Upper lobe of right lung (tissue), 1 donor: ENCODE measurements around the gene KRTAP12-4. TPM values are rescaled to one million over a fixed set of nuclear protein-coding genes. Genes with fewer than 3 reads are reported as not detected.
"Not testable (repeated sequence)": the region's sequence is repeated elsewhere in the genome, so short reads cannot be mapped to it uniquely, and the experiment has no call there.

Experiments used
- ATAC-seq: fragments of 200-7000 bp; cut with Tn5 transposase; one replicate; pipeline ENCODE4 v1.9.1; 2020; ENCODE audit warnings: mild to moderate bottlenecking, moderate library complexity
- DNase-seq: peaks from one replicate; pipeline ENCODE4 v3.0.0-alpha.2; 2020
- H3K27ac ChIP-seq: fragments of 200-600 bp; one replicate; pipeline ENCODE4 v1.8.0; 2022
- H3K27me3 ChIP-seq: fragments of 200-600 bp; one replicate; pipeline ENCODE4 v1.8.0; 2022; ENCODE audit warnings: mild to moderate bottlenecking
- H3K36me3 ChIP-seq: fragments of 200-600 bp; one replicate; pipeline ENCODE4 v1.8.0; 2022
- H3K4me1 ChIP-seq: fragments of 200-600 bp; one replicate; pipeline ENCODE4 v1.8.0; 2022
- H3K4me3 ChIP-seq: fragments of 200-600 bp; one replicate; pipeline ENCODE4 v1.8.0; 2022; ENCODE audit warnings: mild to moderate bottlenecking
- H3K9me3 ChIP-seq: fragments of 200-600 bp; one replicate; pipeline ENCODE4 v1.8.0; 2022
- intact Hi-C: fragments of 100-400 bp; cut with DNase I; formaldehyde crosslinking; loops from one replicate; pipeline ENCODE4 v1.11.0; 2022
- total RNA-seq: library from RNA; stranded (reverse); fragmentation: NEBNext Ultra II Directional; extraction: Animal tissue kit (Norgen Biotek cat#: 25700); gene quantifications from one replicate; pipeline ENCODE4 v1.2.1, GENCODE V29; 2021
- TF ChIP-seq, protein P1 (sequence below): fragments of 200-600 bp; IDR thresholded peaks from one replicate; pipeline ENCODE4 v1.8.0; 2022; ENCODE audit warnings: antibody characterized with exemption
- donor health status: DM: no; HTN: yes; CAD: no; lungs with severe emphysema.

The KRTAP12-4 gene
- total RNA-seq, 1 donor from 2014 or later: not detected

DNA sequence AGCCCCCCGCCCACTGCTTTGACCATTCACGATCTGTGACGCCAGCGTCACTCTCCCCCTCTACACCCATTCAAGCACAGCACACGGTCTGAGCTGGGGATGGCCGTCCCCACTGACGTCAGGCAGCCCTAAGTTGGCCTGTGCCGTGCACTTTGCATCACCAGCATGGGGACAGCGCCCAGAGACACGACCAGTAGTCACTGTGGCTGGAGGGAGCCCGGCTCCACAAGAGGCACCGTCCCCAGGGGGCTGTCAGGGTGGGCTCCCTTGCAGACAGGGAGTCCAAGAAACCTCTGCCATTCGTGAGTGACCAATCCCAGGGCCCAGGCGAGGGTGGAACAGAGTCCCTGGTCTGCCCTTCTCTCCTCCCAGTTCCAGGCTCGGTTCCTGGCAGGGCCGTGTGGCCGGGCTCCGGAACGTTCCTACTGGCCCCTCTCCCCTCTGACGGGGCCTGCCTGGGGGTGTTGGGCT is 40.3 kb downstream of the KRTAP12-4 start:
- peak; percentile 57 for DNase-seq
- intact Hi-C loops: no loop called here
- H3K36me3 ChIP-seq: no peaks in the 10 kb centered on the region
- no peaks in the 10 kb centered on the region for H3K27me3 ChIP-seq
- TF ChIP-seq, protein P1, sequence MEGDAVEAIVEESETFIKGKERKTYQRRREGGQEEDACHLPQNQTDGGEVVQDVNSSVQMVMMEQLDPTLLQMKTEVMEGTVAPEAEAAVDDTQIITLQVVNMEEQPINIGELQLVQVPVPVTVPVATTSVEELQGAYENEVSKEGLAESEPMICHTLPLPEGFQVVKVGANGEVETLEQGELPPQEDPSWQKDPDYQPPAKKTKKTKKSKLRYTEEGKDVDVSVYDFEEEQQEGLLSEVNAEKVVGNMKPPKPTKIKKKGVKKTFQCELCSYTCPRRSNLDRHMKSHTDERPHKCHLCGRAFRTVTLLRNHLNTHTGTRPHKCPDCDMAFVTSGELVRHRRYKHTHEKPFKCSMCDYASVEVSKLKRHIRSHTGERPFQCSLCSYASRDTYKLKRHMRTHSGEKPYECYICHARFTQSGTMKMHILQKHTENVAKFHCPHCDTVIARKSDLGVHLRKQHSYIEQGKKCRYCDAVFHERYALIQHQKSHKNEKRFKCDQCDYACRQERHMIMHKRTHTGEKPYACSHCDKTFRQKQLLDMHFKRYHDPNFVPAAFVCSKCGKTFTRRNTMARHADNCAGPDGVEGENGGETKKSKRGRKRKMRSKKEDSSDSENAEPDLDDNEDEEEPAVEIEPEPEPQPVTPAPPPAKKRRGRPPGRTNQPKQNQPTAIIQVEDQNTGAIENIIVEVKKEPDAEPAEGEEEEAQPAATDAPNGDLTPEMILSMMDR: no peak
- H3K9me3 ChIP-seq: peaks cover 9% of the 10 kb centered on the region
- no peaks in the 10 kb centered on the region for H3K4me1 ChIP-seq
- no peak overlapping the region for H3K4me3 ChIP-seq
- no peak overlapping the region for H3K27ac ChIP-seq
- no peak for ATAC-seq

DNA sequence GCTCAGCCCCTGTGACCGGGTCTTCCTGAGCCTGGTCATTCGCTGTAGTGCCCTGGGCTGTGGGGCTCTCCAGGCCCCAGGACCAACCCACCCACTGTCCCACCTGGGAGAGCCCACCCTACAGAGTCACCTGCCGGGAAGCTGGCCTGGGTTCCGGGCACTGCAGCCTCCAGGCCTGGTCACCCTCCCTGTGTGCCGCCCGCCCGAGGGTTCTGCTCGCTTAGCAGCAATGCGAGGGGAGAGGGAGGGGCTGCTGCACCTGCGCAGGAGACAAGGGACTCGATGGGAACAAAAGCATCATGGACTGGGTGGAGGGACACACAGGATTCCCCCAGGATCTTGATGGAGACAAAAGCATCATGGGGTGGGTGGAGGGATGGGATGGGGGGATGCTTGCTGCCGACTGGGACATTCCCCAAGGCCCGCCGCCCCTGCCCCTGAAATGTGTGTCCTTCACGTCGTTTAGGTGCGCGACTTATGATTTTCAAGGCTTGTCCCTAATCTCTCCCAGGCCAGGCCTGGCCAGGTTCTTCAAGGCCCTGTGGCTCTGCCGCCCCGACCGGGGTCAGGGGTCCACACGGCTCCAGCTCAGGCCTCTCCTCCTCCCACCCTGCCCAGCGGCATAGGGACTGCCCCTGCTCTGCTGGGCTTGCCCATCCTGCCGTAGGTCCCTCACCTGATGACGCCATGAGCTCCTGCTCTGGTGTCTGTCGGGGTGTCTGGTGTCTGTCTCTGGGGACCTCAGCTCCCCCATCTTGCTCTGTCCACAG is 40.9 kb downstream of the KRTAP12-4 start:
- intact Hi-C loops: no loop called here
- H3K4me3 ChIP-seq: no peak overlapping the region
- TF ChIP-seq, protein P1: no peak
- no peaks in the 10 kb centered on the region for H3K4me1 ChIP-seq
- no peak overlapping the region for H3K27ac ChIP-seq
- ATAC-seq (no peak), DNase-seq (no peak)
- peaks cover 9% of the 10 kb centered on the region for H3K9me3 ChIP-seq
- no peaks in the 10 kb centered on the region for H3K36me3 ChIP-seq
- H3K27me3 ChIP-seq: no peaks in the 10 kb centered on the region

DNA sequence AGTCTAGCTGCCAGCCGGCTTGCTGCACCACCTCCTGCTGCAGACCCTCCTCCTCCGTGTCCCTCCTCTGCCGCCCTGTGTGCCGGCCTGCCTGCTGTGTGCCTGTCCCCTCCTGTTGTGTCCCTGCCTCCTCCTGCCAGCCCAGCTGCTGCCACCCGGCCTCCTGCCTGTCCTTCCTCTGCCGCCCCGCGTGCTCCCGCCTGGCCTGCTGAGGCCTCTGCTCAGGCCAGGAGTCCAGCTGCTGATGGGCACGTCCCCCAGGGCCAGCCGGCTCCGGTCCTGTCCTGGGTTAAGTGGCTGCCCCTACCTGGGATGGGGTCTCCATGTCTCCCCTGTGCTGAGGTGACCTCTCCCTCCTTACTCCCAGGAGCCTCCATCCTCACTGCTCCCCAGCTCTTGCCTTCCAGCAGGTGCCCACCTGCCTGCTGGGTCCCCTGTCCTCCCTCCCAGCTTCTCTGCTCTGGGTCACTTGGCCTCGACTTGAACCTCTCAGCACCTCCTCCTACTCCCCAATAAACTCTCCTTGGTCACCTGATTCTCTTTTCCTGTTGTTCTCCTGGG is 41.7 kb downstream of the KRTAP12-4 start:
- no peaks in the 10 kb centered on the region for H3K4me1 ChIP-seq
- ATAC-seq (no peak), DNase-seq (peak; percentile 53)
- TF ChIP-seq, protein P1: no peak
- H3K27ac ChIP-seq: no peak overlapping the region
- intact Hi-C loops: no loop called here
- no peak overlapping the region for H3K4me3 ChIP-seq
- no peaks in the 10 kb centered on the region for H3K36me3 ChIP-seq
- peaks cover 9% of the 10 kb centered on the region for H3K9me3 ChIP-seq
- no peaks in the 10 kb centered on the region for H3K27me3 ChIP-seq

DNA sequence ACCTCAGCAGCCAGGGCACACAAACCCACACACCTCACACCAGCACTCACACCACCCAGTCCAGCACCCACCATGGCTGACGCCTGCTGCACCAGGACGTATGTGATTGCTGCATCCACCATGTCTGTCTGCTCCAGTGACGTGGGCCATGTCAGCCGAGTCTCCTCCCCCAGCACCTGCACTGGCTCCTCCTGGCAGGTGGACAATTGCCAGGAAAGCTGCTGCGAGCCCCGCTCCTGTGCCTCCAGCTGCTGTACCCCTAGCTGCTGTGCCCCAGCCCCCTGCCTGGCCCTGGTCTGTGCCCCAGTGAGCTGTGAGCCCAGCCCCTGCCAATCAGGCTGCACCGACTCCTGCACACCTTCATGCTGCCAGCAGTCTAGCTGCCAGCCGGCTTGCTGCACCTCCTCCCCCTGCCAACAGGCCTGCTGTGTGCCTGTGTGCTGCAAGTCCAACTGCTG is 42.4 kb downstream of the KRTAP12-4 start, which contains the start of gene KRTAP10-8:
Gene KRTAP10-8 (plus strand): TSS at position 51 of the 458 bp plus-strand sequence. CDS start 22 bp downstream, at position 73.
- no peaks in the 10 kb centered on the region for H3K4me1 ChIP-seq
- ATAC-seq (no peak), DNase-seq (peak; percentile 60)
- H3K4me3 ChIP-seq: no peak within 1 kb of the TSS
- no peak within 1 kb of the TSS for H3K27ac ChIP-seq
- no peaks in the 10 kb centered on the region for H3K27me3 ChIP-seq
- intact Hi-C loops: no loop called here
- peaks cover 9% of the 10 kb centered on the region for H3K9me3 ChIP-seq
- no peaks in the 10 kb centered on the region for H3K36me3 ChIP-seq
- TF ChIP-seq, protein P1: no peak

DNA sequence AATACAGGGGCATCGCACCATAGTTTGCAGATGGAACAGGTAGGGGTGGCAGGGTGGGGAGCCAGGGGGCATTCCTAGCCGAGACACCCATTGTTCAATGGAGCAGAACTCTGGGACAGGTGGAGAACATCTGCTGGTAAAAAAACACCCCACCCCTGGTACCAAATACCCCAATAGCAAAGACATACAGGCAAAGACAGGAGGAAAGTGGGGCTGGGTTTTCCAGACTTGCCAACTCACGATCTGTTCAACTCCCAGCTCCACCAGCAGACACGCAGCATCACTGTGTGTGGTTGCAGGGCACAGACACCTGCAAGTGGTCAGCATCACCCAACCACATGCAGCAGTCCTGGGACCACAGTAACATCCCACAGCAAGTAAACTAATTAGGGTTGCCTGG is 42.9 kb downstream of the KRTAP12-4 start:
- no peak overlapping the region for H3K27ac ChIP-seq
- no peaks in the 10 kb centered on the region for H3K27me3 ChIP-seq
- no peaks in the 10 kb centered on the region for H3K4me1 ChIP-seq
- no peaks in the 10 kb centered on the region for H3K36me3 ChIP-seq
- TF ChIP-seq, protein P1: no peak
- no peak overlapping the region for H3K4me3 ChIP-seq
- DNase-seq (no peak), ATAC-seq (no peak)
- intact Hi-C loops: no loop called here
- peaks cover 9% of the 10 kb centered on the region for H3K9me3 ChIP-seq

DNA sequence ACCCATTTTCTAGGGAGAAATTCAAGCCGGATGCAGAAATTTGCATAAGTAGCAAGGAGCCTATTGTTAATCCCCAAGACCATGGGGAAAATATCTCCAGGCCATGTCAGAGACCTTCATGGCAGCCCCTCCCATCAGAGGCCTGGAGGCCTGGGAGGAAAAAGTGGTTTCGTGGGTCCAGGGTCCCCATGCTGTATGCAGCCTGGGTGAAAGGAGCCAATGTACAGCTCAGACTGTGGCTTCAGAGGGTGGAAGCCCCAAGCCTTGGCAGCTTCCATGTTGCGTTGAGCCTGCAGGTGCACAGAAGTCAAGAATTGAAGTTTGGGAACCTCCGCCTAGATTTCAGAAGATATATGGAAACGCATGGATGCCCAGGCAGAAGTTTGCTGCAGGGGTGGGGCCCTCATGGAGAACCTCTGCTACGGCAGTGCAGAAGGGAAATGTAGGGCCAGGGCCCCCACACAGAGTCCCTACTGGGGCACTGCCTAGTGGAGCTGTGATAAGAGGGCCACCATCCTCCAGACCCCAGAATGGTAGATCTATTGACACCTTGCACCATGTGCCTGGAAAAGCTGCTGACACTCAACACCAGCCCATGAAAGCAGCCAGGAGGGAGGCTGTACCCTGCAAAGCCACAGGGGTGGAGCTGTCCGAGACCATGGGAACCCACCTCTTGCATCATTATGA is 44.2 kb downstream of the KRTAP12-4 start:
- H3K36me3 ChIP-seq, H3K4me3 ChIP-seq, H3K27me3 ChIP-seq, ATAC-seq, intact Hi-C loops, DNase-seq, H3K9me3 ChIP-seq, H3K27ac ChIP-seq, H3K4me1 ChIP-seq: not testable (repeated sequence)
